Measurements from ENCODE around the gene PEAR1. TPM values are rescaled to one million over a fixed set of nuclear protein-coding genes. Genes with fewer than 3 reads are reported as not detected.
A peak's percentile ranks its signal among the peaks of the same experiment; 100 is the strongest.

Gene PEAR1
- total RNA-seq, 1 donor from 2014 or later = 50.7 TPM

DNA sequence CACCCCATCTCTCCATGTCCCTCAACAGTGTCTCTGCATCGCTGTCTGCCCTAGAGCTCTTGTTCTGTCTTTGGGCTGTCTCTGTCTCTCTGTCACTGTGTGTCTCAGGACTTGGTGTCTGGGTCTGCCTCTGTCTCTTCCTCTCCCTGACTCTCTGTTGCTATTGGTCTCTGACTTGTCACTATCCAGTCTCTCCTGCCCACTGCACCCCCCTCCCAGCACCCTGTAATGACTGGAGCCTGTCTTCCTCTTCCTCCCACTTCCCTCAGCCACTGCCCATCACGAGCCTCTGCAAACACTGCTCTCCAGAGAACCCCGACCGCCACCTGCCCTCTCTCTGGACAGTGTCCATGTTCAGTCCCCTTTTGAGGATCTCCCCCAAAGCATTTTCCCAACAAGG lies 12.1 kb downstream of the PEAR1 start:
- Mint-ChIP-seq H3K9me3 (ENCODE audit: unreplicated experiment) (no peaks in the 10 kb centered on the region), H3K4me3 (ENCODE audit: unreplicated experiment) (peak overlapping the region; percentile 32), H3K4me1 (ENCODE audit: unreplicated experiment) (peaks cover 42% of the 10 kb centered on the region), H3K27ac (ENCODE audit: unreplicated experiment) (no peak overlapping the region), H3K36me3 (ENCODE audit: low read depth, unreplicated experiment) (peaks cover 36% of the 10 kb centered on the region), H3K27me3 (ENCODE audit: unreplicated experiment) (peaks cover 13% of the 10 kb centered on the region)
- no peak for DNase-seq (ENCODE audit: low spot score)
- no peak for TF ChIP-seq CTCF (IDR thresholded peaks at IDR 0.05; ENCODE audit: unreplicated experiment)

DNA sequence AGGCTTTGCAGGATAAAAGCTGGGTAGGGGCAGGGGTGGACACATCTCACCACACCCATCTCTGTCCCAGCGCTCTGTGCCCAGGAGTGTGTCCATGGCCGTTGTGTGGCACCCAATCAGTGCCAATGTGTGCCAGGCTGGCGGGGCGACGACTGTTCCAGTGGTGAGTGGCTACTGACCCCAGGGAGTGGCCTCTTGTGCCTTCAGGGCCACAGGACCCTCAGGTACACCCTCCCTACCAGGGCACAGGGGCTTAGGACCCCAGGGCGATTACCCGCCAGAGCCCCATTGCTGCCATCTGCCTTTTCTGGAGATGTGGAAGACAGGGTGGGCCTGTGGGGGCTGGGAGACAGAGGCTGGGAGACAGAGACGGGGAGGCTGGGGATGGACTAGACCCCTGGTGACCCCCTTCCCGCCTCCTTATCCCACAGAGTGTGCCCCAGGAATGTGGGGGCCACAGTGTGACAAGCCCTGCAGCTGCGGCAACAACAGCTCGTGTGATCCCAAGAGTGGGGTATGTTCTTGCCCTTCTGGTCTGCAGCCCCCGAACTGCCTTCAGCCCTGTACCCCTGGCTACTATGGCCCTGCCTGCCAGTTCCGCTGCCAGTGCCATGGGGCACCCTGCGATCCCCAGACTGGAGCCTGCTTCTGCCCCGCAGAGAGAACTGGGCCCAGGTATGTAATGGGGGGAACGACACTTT lies 12.8 kb downstream of the PEAR1 start:
- peaks cover 11% of the 10 kb centered on the region for H3K27me3 Mint-ChIP-seq (ENCODE audit: unreplicated experiment)

DNA sequence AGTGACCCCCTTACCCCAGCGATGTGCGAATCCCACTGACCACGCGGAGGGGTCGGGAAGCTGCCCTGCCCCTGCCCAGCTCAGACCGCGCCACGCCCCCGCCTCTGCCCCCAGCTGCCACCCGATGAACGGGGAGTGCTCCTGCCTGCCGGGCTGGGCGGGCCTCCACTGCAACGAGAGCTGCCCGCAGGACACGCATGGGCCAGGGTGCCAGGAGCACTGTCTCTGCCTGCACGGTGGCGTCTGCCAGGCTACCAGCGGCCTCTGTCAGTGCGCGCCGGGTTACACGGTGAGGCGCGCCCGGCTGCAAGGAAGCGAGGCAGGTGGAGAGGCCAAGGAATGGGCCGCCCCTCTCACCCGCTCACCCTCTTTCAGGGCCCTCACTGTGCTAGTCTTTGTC lies 15.0 kb downstream of the PEAR1 start:
- no peak for TF ChIP-seq CTCF (IDR thresholded peaks at IDR 0.05; ENCODE audit: unreplicated experiment)
- peaks cover 30% of the 10 kb centered on the region for H3K4me1 Mint-ChIP-seq (ENCODE audit: unreplicated experiment)
- peak overlapping the region; percentile 44 for H3K27ac Mint-ChIP-seq (ENCODE audit: unreplicated experiment)

More for the DNA sequence above, 12.8 kb downstream of the PEAR1 start:
- no peak for DNase-seq (ENCODE audit: low spot score)
- no peak overlapping the region for H3K27ac Mint-ChIP-seq (ENCODE audit: unreplicated experiment)
- peaks cover 40% of the 10 kb centered on the region for H3K36me3 Mint-ChIP-seq (ENCODE audit: low read depth, unreplicated experiment)
- TF ChIP-seq CTCF (IDR thresholded peaks at IDR 0.05; ENCODE audit: unreplicated experiment) = no peak
- H3K4me3 Mint-ChIP-seq (ENCODE audit: unreplicated experiment) = peak overlapping the region; percentile 53
- no peaks in the 10 kb centered on the region for H3K9me3 Mint-ChIP-seq (ENCODE audit: unreplicated experiment)
- peaks cover 37% of the 10 kb centered on the region for H3K4me1 Mint-ChIP-seq (ENCODE audit: unreplicated experiment)

DNA sequence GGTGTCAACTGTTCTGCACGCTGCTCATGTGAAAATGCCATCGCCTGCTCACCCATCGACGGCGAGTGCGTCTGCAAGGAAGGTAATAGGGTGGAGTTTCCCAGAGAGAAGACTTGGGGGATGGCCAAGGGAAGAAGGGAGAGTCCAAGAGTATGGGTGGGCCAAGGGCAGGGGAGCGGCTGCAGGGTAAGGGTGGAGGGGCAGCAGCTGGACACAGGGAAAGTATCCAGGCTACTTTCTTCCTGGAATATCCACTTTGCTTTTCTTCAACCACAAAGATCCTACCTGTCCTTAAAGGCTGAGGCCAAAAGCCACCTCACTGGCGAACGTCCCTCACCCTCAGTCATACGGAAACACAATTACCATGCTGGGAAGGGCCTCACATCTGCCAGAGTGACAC lies 15.4 kb downstream of the PEAR1 start:
- no peak for TF ChIP-seq CTCF (IDR thresholded peaks at IDR 0.05; ENCODE audit: unreplicated experiment)
- H3K27ac Mint-ChIP-seq (ENCODE audit: unreplicated experiment) = peak overlapping the region; percentile 44
- DNase-seq (ENCODE audit: low spot score) = no peak

More for the DNA sequence above, 15.0 kb downstream of the PEAR1 start:
- H3K4me3 Mint-ChIP-seq (ENCODE audit: unreplicated experiment) = peak overlapping the region; percentile 35
- H3K27me3 Mint-ChIP-seq (ENCODE audit: unreplicated experiment) = peaks cover 5% of the 10 kb centered on the region
- no peaks in the 10 kb centered on the region for H3K9me3 Mint-ChIP-seq (ENCODE audit: unreplicated experiment)
- H3K36me3 Mint-ChIP-seq (ENCODE audit: low read depth, unreplicated experiment) = peaks cover 43% of the 10 kb centered on the region
- DNase-seq (ENCODE audit: low spot score) = no peak

DNA sequence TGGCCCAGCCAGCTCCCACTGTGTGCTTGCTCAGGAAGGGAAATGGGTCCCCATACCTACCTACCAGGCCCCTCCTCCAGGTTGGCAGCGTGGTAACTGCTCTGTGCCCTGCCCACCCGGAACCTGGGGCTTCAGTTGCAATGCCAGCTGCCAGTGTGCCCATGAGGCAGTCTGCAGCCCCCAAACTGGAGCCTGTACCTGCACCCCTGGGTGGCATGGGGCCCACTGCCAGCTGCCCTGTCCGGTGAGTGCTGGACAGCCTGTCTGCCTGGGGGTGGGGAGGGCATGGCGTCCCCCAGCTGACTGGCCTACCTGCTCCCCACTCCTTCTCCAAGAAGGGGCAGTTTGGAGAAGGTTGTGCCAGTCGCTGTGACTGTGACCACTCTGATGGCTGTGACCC lies 16.2 kb downstream of the PEAR1 start:
- Mint-ChIP-seq H3K27ac (ENCODE audit: unreplicated experiment) (no peak overlapping the region), H3K4me1 (ENCODE audit: unreplicated experiment) (peaks cover 24% of the 10 kb centered on the region), H3K4me3 (ENCODE audit: unreplicated experiment) (no peak overlapping the region), H3K36me3 (ENCODE audit: low read depth, unreplicated experiment) (peaks cover 47% of the 10 kb centered on the region), H3K27me3 (ENCODE audit: unreplicated experiment) (peaks cover 10% of the 10 kb centered on the region), H3K9me3 (ENCODE audit: unreplicated experiment) (no peaks in the 10 kb centered on the region)
- no peak for TF ChIP-seq CTCF (IDR thresholded peaks at IDR 0.05; ENCODE audit: unreplicated experiment)
- DNase-seq (ENCODE audit: low spot score) = no peak

More for the DNA sequence above, 15.4 kb downstream of the PEAR1 start:
- Mint-ChIP-seq H3K27me3 (ENCODE audit: unreplicated experiment) (peaks cover 5% of the 10 kb centered on the region), H3K4me1 (ENCODE audit: unreplicated experiment) (peaks cover 26% of the 10 kb centered on the region), H3K4me3 (ENCODE audit: unreplicated experiment) (peak overlapping the region; percentile 35), H3K9me3 (ENCODE audit: unreplicated experiment) (no peaks in the 10 kb centered on the region), H3K36me3 (ENCODE audit: low read depth, unreplicated experiment) (peaks cover 43% of the 10 kb centered on the region)

Data from endothelial cell (in vitro differentiated cells).